ENCODE data around the gene DCDC1.

Gene DCDC1

GRCh38 chr11:30908857-30909256 is 460.7 kb downstream of the DCDC1 start:
- DNase-seq (ENCODE audit: low read depth in 2 of 2) = no peak

- no peak for DNase-seq (ENCODE audit: low read depth in 2 of 2)
Observed at GRCh38 chr11:30908272-30908671, 461.3 kb downstream of the DCDC1 start.

DNA sequence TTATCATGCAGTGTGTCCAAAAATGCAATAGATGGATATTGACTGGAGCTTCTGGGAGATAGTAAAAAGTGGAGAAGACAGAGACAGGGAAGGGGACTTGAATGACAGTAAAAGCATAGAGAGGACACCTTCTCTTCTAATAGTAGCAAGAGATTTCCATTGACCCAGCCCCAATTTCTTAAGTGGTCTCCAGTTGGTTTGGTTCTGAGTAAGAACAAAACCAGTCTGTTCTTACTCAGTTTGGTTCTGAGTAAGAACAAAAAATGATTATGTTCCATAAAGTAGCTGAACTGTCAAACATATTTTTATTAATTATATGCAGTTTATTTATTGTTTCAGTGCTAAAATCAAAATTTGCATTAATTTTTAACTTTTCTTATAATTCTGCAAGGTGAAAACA is 466.6 kb downstream of the DCDC1 start:
- no peak for DNase-seq (ENCODE audit: low read depth in 2 of 2)

GRCh38 chr11:30895046-30895445 is 474.5 kb downstream of the DCDC1 start:
- no peak for DNase-seq (ENCODE audit: low read depth in 2 of 2)

- DNase-seq (ENCODE audit: low read depth in 2 of 2) = no peak
Observed at GRCh38 chr11:30893318-30893717, 476.2 kb downstream of the DCDC1 start.

DNA sequence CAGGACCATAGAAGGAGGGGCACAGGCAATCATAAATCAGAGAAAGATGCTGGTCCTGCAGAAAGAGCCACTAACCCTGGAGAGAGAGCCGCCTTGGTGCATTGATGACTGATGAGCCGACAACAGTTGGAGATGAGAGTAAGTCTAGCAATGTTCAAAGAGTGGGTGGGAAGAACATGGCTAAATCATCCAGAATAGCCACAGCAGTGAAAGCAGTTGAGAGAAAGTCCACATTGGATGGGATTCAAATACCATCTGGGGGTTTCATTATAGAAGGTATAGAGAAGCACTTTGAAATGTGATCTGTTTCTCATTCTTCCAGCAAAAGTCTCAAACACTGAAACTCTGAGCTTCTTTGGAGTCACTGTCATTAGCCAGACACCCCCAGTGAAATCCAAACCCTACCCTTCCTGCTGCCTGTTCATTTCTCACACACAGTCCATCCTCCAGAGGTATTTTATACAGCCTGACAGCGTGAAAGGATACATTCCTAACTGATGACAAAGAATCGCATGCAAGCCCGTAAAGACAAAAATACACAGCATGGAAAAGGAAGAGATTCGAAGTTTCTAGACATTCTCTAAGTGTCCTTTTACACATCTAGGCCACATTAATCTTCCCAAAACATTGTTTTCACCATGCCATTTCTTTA is 480.3 kb downstream of the DCDC1 start:
- DNase-seq (ENCODE audit: low read depth in 2 of 2) = no peak

DNA sequence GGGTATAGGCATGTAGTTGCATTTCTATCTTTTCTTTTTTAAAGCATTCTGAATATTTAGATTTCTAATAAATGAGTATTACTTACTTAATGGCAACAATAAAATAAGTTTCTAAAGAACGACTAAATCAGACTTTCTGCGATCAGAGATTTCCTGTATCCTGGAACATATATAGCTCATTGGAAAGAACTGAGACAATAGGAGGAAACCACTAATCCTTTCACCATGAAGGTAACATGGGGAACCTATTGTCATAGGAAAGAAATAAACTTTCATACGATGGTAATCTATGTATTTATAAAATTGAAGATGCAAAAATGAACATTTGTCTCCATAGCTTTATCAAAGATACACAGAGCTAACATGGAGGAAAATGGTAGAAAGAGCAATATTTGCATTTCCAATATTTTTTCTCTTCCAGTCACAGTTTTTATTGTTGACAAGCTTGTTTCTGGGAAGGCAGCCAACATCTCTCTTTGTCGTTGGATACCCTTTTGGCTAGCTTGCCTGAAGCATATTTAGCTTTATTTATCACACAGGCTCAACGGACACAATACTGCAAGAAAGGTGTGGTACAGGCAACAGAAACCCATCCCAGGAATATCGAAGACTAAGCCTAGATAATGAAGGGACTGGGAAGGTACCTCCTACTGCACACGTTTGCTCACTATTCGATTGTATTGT is 490.1 kb downstream of the DCDC1 start:
- no peak for DNase-seq (ENCODE audit: low read depth in 2 of 2)

GRCh38 chr11:30878400-30878799 is 491.1 kb downstream of the DCDC1 start:
- no peak for DNase-seq (ENCODE audit: low read depth in 2 of 2)

DNA sequence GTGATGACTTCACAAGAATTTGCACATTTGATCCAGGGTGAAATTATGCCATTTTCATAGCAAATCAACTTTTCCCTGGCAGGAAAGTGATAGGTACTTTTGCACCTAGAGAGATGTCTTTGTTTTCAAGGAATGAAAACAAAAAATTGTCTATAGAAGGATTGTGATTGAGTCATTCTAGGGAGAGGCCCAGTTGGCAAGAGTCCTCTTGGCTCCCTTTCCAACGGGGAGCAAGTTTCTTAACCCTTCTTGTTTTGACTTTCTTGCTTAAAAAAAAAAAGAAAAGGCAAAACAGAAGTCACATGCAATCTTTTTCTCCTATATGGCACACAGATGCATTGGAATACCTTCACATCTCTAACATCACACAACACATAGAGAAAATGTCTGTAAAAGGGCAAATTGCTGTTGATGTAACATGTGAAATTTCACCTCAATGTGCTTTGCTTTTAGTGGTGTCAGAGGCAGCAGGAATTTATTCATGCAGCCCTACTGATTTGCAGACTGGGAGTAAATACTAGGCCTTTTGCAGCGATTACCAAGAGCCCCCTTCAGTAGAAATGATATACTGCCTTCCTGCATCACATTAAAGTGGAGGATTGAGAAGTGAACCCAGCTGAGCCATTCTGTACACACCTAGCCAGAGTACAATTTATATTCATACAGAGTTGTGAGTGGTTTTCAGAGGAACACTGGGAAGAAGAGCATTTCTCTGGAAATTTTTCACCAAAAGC is 492.7 kb downstream of the DCDC1 start:
- DNase-seq (ENCODE audit: low read depth in 2 of 2) = no peak

- no peak for DNase-seq (ENCODE audit: low read depth in 2 of 2)
Observed at GRCh38 chr11:30876228-30876627, 493.3 kb downstream of the DCDC1 start.

DNA sequence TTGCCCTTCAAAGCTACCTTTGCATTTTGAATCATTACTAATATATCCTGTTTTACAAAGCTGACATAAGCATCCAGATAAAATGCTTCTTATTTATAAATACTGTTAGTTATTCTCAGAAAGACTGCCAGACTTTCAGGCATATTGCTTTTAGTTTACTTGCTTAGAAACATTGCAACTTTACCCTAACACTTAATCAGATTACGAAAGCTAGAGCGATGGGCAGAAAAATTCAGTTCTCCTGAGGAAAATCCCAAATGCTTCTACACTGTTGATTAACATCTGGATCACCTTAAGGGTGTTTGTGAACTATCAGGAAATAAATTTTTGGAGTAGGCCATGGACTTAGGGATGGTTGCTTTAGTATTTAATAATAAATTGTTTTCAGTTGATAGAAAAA is 493.7 kb downstream of the DCDC1 start:
- DNase-seq (ENCODE audit: low read depth in 2 of 2) = no peak

- DNase-seq (ENCODE audit: low read depth in 2 of 2) = no peak
Observed at GRCh38 chr11:30873924-30874610, 495.5 kb downstream of the DCDC1 start.

DNA sequence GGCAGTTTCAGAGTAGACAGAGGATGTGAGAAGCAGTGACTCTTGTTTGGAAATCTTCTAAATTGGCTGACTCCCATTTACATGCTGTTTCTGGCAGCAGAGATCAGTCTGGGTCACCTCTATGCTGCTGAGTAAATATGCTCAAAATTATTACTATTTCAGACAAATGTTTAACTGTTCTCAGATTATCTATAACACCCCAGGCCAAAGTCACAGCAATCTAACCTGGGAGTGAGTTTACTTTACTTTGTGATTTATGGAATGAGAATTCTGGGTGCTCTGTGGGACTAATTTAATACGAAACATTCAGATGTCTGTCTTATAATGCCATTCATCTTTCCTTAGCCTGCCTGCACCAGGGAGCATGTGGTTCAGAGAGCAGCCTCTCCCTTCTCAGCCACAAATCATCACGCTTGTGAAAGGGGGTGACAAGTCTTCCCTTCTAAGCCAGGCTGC is 500.9 kb downstream of the DCDC1 start:
- DNase-seq (ENCODE audit: low read depth in 2 of 2) = no peak

GRCh38 chr11:30863209-30863608 is 506.3 kb downstream of the DCDC1 start:
- DNase-seq (ENCODE audit: low read depth in 2 of 2) = no peak

DNA sequence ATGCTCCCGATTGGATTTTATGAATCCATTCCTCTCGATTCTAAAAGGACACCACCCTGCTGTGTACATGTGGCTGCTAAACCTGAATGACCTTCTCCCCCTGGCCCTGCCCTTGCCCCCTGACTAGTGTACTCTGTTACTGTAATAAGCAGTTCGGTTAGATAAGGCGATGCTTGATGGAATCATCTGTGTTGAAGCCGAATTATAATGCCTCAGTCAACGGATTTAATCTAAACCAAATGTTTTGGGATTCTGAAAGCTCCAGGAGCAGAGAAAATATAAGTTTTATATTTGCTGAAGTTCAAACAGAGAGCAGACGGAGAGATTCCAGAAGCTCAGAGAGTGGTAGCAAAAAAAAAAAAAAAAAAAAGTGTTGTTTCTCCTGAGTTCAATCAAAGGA is 508.0 kb downstream of the DCDC1 start:
- DNase-seq (ENCODE audit: low read depth in 2 of 2) = no peak

DNA sequence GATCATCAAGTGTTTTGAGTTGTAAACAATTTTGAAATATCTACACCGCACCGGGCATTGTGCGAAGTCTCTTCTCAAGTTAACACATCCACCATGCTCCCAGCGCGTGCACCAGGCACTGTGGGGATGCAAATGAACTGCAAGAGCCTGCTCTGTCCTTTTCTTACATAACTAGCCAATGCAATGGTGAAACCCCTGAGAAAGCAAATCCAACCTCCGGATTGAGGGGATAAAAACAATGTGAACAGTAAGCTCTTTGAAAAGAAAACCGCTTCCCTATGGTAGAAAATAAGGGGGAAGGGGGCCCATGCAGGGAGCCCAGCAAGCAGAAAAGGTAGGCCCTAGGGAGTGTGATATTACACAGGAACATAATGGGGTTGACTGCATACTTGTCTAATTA is 508.5 kb downstream of the DCDC1 start:
- no peak for DNase-seq (ENCODE audit: low read depth in 2 of 2)

- DNase-seq (ENCODE audit: low read depth in 2 of 2) = no peak
Observed at GRCh38 chr11:30860146-30860545, 509.4 kb downstream of the DCDC1 start.

DNA sequence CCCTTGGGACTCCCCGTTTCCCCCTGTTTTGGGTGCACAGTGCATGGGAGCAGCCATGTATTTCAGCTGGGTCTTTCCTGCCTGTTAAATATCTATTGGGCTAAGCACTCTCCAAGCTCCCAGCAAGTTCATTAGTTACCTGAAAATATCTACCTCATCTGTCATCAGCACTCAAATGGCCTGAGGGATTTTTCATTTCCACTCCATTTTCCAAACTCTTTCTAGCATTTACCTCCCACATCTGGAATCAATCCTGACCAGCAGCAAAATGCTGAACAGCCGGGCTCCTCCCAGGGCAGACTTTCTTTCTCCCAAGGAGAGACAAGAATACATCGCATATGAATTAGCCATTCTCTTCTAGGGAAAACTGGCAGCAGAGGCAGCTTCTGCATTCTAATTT is 509.9 kb downstream of the DCDC1 start:
- DNase-seq (ENCODE audit: low read depth in 2 of 2) = no peak

DNA sequence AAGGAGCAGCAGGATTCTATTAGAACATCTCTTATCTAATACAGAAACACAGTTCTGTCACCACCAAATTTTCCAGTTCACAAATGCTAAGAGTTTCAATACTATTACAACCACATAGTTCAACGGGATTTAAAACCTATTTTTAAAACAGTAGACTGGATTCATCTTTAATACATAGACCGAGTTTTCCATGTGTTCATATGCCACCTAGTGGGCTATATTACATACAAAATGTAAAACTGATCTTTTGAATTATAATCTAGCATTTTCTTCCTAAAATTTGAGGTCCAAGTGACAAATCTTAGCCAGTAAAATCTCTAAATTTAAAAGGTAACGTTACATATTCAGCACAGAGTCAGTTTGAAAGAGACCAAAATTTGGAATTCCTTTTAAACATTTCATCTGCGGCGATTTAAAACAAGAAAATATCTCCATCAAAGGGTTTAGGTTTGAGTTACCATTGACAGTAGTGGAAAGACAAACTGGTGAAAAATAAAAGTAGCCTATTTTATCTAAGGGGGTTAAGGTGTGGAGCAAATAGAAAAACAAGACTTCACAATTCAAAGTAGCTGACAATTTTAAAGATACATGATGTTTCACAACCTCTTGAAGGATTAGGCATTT is 514.0 kb downstream of the DCDC1 start:
- no peak for DNase-seq (ENCODE audit: low read depth in 2 of 2)

DNA sequence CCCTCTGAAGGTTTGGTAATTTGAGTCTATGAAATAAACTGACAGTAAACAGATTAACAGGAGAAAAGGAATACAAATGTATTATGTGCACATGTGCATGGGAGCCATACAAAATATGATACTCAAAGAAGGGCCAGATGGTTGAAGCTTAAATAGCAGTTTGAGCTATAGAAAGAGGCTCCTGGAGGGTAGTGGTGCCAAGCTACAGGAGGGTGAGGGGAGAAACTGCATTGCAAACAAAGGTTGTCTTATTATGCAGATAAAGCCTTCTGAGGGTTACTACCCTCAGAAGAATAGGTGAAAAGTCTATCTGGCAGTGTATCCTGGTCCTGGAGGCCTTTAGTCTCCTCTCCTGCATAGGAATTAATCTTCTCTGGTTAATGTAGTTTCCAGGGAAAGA is 516.1 kb downstream of the DCDC1 start:
- DNase-seq (ENCODE audit: low read depth in 2 of 2) = no peak

GRCh38 chr11:30852645-30853044 is 516.9 kb downstream of the DCDC1 start:
- no peak for DNase-seq (ENCODE audit: low read depth in 2 of 2)

DNA sequence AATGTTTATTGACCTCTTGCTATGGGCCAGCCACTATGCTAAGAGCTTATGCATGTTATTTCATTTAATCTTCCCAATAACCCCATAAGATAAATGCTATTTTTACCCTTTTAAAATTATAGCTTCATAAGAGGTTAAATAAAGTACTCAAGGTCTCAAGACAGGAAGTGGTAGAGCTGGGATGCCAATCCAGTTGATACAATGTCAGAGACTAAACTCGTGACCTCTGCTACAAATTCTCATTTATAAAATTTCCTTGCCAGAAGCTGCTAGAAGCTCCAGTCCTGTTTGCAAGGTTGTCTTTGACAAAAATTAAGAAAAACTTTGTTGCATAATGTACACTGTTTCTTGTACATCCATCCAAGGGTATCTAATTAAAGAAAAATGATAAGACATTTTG is 517.4 kb downstream of the DCDC1 start:
- DNase-seq (ENCODE audit: low read depth in 2 of 2) = no peak
